Inferior parietal cortex (tissue), 1 donor: ENCODE data around the gene PROX1.

Source experiments
- DNase-seq: peaks from one replicate; pipeline ENCODE4 v3.0.0-alpha.2; 2016; ENCODE audit errors: extremely low spot score

PROX1 gene

GRCh38 chr1:214021321-214021720 lies 33.5 kb downstream of the PROX1 start:
- DNase-seq = no peak

- no peak for DNase-seq
These were observed 34.5 kb downstream of the PROX1 start for GRCh38 chr1:214022229-214022791.

GRCh38 chr1:214022810-214023425 lies 35.1 kb downstream of the PROX1 start:
- no peak for DNase-seq

- DNase-seq = no peak
These were observed 39.2 kb downstream of the PROX1 start for GRCh38 chr1:214026985-214027384.

GRCh38 chr1:214027498-214027897 lies 39.7 kb downstream of the PROX1 start:
- DNase-seq = no peak

GRCh38 chr1:214028095-214028494 lies 40.3 kb downstream of the PROX1 start:
- no peak for DNase-seq

GRCh38 chr1:214028649-214029406 lies 41.1 kb downstream of the PROX1 start:
- no peak for DNase-seq

- no peak for DNase-seq
These were observed 42.0 kb downstream of the PROX1 start for GRCh38 chr1:214029796-214030195.

- no peak for DNase-seq
These were observed 43.5 kb downstream of the PROX1 start for GRCh38 chr1:214031267-214031650.

GRCh38 chr1:214037468-214037867 lies 49.7 kb downstream of the PROX1 start:
- no peak for DNase-seq

- DNase-seq = no peak
These were observed 51.7 kb downstream of the PROX1 start for GRCh38 chr1:214039394-214040018.

- no peak for DNase-seq
These were observed 55.4 kb downstream of the PROX1 start for GRCh38 chr1:214043167-214043566.

- DNase-seq = no peak
These were observed 56.9 kb downstream of the PROX1 start for GRCh38 chr1:214044438-214045214.

- no peak for DNase-seq
These were observed 63.0 kb downstream of the PROX1 start for GRCh38 chr1:214050513-214051401.

GRCh38 chr1:214051786-214052185 lies 64.0 kb downstream of the PROX1 start:
- DNase-seq = no peak

GRCh38 chr1:214058076-214058475 lies 70.3 kb downstream of the PROX1 start:
- DNase-seq = no peak

- DNase-seq = no peak
These were observed 78.4 kb downstream of the PROX1 start for GRCh38 chr1:214066190-214066589.

GRCh38 chr1:214066936-214067335 lies 79.2 kb downstream of the PROX1 start:
- no peak for DNase-seq

GRCh38 chr1:214067397-214067796 lies 79.6 kb downstream of the PROX1 start:
- no peak for DNase-seq

GRCh38 chr1:214067853-214068703 lies 80.3 kb downstream of the PROX1 start:
- DNase-seq = no peak
